HG03460 (cell line): Measurements from ENCODE around the gene OPRL1.

Source experiments
- ATAC-seq: cut with Tn5 transposase; IDR thresholded peaks from one replicate; pipeline ENCODE4 v1.9.1; 2021; ENCODE audit not compliant: unreplicated experiment

Gene OPRL1

GRCh38 chr20:64101731-64102621 is 22.1 kb downstream of the OPRL1 start:
- ATAC-seq = no peak

- ATAC-seq = no peak
These were observed 22.9 kb downstream of the OPRL1 start for GRCh38 chr20:64102647-64103354.

- ATAC-seq = no peak
These were observed 24.2 kb downstream of the OPRL1 start for GRCh38 chr20:64103871-64104666.

GRCh38 chr20:64104667-64105451 is 25.0 kb downstream of the OPRL1 start:
- ATAC-seq = no peak

- no peak for ATAC-seq
These were observed 26.1 kb downstream of the OPRL1 start for GRCh38 chr20:64105846-64106434.

GRCh38 chr20:64106435-64106961 is 26.6 kb downstream of the OPRL1 start:
- no peak for ATAC-seq

GRCh38 chr20:64106981-64107735 is 27.3 kb downstream of the OPRL1 start, which contains the start of gene NPBWR2:
TSS of gene NPBWR2 (minus strand) at chr20:64107565. CDS start at chr20:64106831, 734 bp downstream.
- ATAC-seq = no peak

- ATAC-seq = no peak
These were observed 28.0 kb downstream of the OPRL1 start for GRCh38 chr20:64107736-64108457.

- no peak for ATAC-seq
These were observed 29.1 kb downstream of the OPRL1 start for GRCh38 chr20:64108731-64109681.

GRCh38 chr20:64109831-64110391 is 30.0 kb downstream of the OPRL1 start:
- ATAC-seq = no peak

GRCh38 chr20:64110411-64111068 is 30.7 kb downstream of the OPRL1 start:
- no peak for ATAC-seq

GRCh38 chr20:64111841-64112641 is 32.2 kb downstream of the OPRL1 start:
- ATAC-seq = no peak

- no peak for ATAC-seq
These were observed 33.0 kb downstream of the OPRL1 start for GRCh38 chr20:64112691-64113443.

- no peak for ATAC-seq
These were observed 33.5 kb downstream of the OPRL1 start for GRCh38 chr20:64113444-64113775.

- no peak for ATAC-seq
These were observed 34.0 kb downstream of the OPRL1 start for GRCh38 chr20:64113796-64114355.
